ENCODE data around the gene FAM8A1.
A peak's percentile ranks its signal among the peaks of the same experiment; 100 is the strongest.
"Not testable (repeated sequence)": the region's sequence is repeated elsewhere in the genome, so short reads cannot be mapped to it uniquely, and the experiment has no call there.

FAM8A1 gene

GRCh38 chr6:17586623-17587022, 13.5 kb upstream of the FAM8A1 start:
- not testable (repeated sequence) for H3K9me3 Mint-ChIP-seq; DNase-seq (ENCODE audit: low spot score); H3K4me1 Mint-ChIP-seq (ENCODE audit: low read depth); H3K27ac Mint-ChIP-seq; H3K4me3 Mint-ChIP-seq; H3K36me3 Mint-ChIP-seq (ENCODE audit: low read depth); H3K27me3 Mint-ChIP-seq (ENCODE audit: low read depth)

GRCh38 chr6:17588011-17588410, 12.1 kb upstream of the FAM8A1 start:
- no peak overlapping the region for H3K4me3 Mint-ChIP-seq

DNA sequence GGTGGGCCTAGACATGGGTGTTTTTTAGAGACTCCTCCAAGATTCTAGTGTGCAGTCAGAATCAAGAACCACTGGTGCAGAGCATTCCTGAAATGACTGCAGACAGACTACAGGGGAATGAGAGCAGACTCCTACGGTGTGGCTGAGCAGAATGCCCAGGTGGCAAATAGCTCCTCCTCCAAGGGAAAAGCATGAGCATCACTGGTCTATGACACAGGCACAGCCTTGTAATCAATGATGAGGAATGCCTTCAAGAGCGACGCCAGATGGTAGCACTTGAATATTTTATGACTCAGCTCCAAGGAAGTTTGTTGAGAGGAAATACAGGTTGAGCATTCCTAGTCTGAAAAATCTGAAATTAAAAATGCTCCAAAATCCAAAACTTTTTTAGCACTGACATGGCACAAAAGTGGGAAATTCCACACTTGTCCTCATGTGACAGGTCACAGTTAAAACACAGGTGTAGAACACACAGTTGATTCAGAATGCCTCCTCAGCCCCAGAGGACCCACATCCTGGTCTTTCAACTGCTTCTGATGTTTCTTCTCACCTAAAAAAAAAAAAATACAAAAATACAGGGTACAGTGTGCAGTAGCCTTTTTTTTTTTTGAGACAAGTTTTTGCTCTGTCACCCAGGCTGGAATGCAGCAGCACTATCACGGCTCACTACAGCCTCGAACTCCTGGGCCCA, 10.6 kb upstream of the FAM8A1 start:
- no peak overlapping the region for H3K27ac Mint-ChIP-seq
- no peaks in the 10 kb centered on the region for H3K36me3 Mint-ChIP-seq (ENCODE audit: low read depth)
- no peak for DNase-seq (ENCODE audit: low spot score)
- H3K4me3 Mint-ChIP-seq = no peak overlapping the region
- H3K27me3 Mint-ChIP-seq (ENCODE audit: low read depth) = peaks cover 6% of the 10 kb centered on the region
- no peaks in the 10 kb centered on the region for H3K9me3 Mint-ChIP-seq
- H3K4me1 Mint-ChIP-seq (ENCODE audit: low read depth) = peaks cover 4% of the 10 kb centered on the region

More at GRCh38 chr6:17588011-17588410, 12.1 kb upstream of the FAM8A1 start:
- no peaks in the 10 kb centered on the region for H3K9me3 Mint-ChIP-seq
- peaks cover 3% of the 10 kb centered on the region for H3K27me3 Mint-ChIP-seq (ENCODE audit: low read depth)
- H3K4me1 Mint-ChIP-seq (ENCODE audit: low read depth) = peaks cover 9% of the 10 kb centered on the region
- H3K27ac Mint-ChIP-seq = no peak overlapping the region
- DNase-seq (ENCODE audit: low spot score) = no peak
- H3K36me3 Mint-ChIP-seq (ENCODE audit: low read depth) = no peaks in the 10 kb centered on the region

DNA sequence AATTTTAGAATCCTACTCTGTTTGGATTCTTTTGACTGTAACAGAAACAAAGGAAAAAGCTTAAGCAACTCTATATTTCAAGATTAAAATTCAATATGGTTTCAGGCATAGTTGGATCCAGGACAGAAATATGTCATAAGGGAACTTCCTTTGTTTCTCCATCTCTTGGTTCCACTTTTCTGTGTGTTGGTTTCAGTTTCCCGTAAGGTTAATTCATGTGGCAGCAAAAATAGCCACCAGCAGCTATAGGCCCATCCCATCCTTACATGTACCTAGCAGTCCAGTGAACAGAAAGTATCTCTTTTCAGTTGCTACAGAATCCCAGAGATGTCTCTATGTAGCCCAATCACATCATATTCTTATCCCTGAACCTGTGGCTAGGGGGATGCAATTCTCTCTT, 8.8 kb upstream of the FAM8A1 start:
- Mint-ChIP-seq H3K4me1 (ENCODE audit: low read depth) (peaks cover 4% of the 10 kb centered on the region), H3K4me3 (no peak overlapping the region), H3K27ac (no peak overlapping the region), H3K27me3 (ENCODE audit: low read depth) (peaks cover 10% of the 10 kb centered on the region), H3K9me3 (no peaks in the 10 kb centered on the region), H3K36me3 (ENCODE audit: low read depth) (no peaks in the 10 kb centered on the region)
- DNase-seq (ENCODE audit: low spot score) = no peak

- DNase-seq (ENCODE audit: low spot score) = no peak
- H3K27me3 Mint-ChIP-seq (ENCODE audit: low read depth) = peaks cover 13% of the 10 kb centered on the region
- peaks cover 4% of the 10 kb centered on the region for H3K4me1 Mint-ChIP-seq (ENCODE audit: low read depth)
- no peaks in the 10 kb centered on the region for H3K9me3 Mint-ChIP-seq
- no peaks in the 10 kb centered on the region for H3K36me3 Mint-ChIP-seq (ENCODE audit: low read depth)
- no peak overlapping the region for H3K4me3 Mint-ChIP-seq
- no peak overlapping the region for H3K27ac Mint-ChIP-seq
These were observed 6.9 kb upstream of the FAM8A1 start for GRCh38 chr6:17593246-17593645.

DNA sequence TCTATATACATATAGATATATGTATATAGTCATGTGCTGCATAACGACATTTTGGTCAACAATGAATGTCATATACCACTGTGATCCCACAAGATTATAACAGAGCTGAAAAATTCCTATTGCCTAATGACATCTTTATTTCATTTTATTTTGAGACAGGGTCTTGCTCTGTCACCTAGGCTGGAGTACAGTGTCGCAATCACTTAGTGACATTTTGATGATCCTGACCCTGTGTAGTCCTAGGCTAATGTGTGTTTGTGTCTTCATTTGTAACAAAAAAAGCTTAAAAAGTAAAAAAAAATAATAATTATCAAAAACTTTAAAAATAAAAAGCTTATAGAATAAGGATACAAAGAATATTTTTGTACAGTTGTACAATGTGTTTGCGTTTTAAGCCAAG, 4.0 kb upstream of the FAM8A1 start:
- H3K9me3 Mint-ChIP-seq = no peaks in the 10 kb centered on the region
- no peak overlapping the region for H3K4me3 Mint-ChIP-seq
- peaks cover 13% of the 10 kb centered on the region for H3K4me1 Mint-ChIP-seq (ENCODE audit: low read depth)
- peaks cover 13% of the 10 kb centered on the region for H3K27me3 Mint-ChIP-seq (ENCODE audit: low read depth)
- H3K27ac Mint-ChIP-seq = no peak overlapping the region
- DNase-seq (ENCODE audit: low spot score) = no peak
- H3K36me3 Mint-ChIP-seq (ENCODE audit: low read depth) = no peaks in the 10 kb centered on the region

DNA sequence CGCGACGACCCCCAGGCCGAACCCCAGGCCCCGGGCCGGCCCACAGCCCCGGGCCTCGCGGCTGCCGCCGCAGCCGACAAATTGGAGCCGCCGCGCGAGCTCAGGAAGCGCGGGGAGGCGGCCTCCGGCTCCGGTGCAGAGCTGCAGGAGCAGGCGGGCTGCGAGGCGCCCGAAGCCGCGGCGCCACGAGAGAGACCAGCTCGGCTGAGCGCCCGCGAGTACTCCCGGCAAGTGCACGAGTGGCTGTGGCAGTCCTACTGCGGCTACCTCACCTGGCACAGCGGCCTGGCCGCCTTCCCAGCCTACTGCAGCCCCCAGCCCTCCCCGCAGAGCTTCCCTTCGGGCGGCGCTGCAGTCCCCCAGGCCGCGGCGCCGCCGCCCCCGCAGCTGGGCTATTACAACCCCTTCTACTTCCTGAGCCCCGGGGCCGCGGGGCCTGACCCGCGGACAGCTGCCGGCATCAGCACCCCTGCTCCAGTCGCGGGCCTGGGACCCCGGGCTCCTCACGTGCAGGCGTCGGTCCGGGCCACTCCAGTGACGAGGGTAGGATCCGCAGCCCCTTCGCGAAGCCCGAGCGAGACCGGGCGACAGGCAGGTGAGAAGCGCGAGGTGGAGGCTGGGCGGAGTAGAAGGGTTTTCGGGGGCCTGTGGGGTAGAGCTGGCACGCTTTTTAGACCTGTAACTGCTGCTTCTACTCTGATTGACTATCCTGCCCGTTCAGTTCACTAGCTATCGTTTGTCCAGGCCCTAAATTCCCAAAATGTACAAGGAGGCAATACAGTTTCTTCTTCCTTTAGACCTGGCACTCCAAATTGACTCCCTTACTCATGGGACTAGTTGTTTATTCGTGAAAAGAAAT, 654 bp downstream of the FAM8A1 start:
- Mint-ChIP-seq H3K9me3 (no peaks in the 10 kb centered on the region), H3K4me1 (ENCODE audit: low read depth) (peaks cover 32% of the 10 kb centered on the region), H3K4me3 (peak overlapping the region; percentile 92), H3K27me3 (ENCODE audit: low read depth) (peaks cover 4% of the 10 kb centered on the region), H3K27ac (peak overlapping the region; percentile 85), H3K36me3 (ENCODE audit: low read depth) (peaks cover 17% of the 10 kb centered on the region)
- DNase-seq (ENCODE audit: low spot score) = peak; percentile 55

DNA sequence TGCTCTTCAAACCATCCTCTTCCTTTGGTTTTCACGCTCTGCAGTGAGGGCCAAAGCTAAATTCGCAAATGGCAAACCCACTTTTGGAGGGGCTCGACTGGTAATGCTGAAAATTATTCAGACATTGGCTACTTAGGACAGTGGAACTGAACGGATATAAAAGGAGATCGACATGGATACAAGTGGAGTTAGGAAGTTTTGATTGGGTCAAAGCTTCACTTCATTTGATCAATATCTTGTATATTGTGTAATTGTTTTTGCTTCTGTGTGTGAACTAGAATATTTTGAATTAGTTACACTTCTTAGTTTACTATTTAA, 1.2 kb downstream of the FAM8A1 start:
- DNase-seq (ENCODE audit: low spot score) = no peak
- Mint-ChIP-seq H3K4me3 (peak overlapping the region; percentile 92), H3K9me3 (no peaks in the 10 kb centered on the region), H3K27me3 (ENCODE audit: low read depth) (peaks cover 4% of the 10 kb centered on the region), H3K27ac (peak overlapping the region; percentile 85), H3K36me3 (ENCODE audit: low read depth) (peaks cover 21% of the 10 kb centered on the region), H3K4me1 (ENCODE audit: low read depth) (peaks cover 32% of the 10 kb centered on the region)

- Mint-ChIP-seq H3K4me3 (no peak overlapping the region), H3K27me3 (ENCODE audit: low read depth) (no peaks in the 10 kb centered on the region), H3K36me3 (ENCODE audit: low read depth) (peaks cover 25% of the 10 kb centered on the region), H3K9me3 (no peaks in the 10 kb centered on the region), H3K27ac (no peak overlapping the region), H3K4me1 (ENCODE audit: low read depth) (peaks cover 32% of the 10 kb centered on the region)
- DNase-seq (ENCODE audit: low spot score) = no peak
These were observed 2.8 kb downstream of the FAM8A1 start for GRCh38 chr6:17602888-17603287.

DNA sequence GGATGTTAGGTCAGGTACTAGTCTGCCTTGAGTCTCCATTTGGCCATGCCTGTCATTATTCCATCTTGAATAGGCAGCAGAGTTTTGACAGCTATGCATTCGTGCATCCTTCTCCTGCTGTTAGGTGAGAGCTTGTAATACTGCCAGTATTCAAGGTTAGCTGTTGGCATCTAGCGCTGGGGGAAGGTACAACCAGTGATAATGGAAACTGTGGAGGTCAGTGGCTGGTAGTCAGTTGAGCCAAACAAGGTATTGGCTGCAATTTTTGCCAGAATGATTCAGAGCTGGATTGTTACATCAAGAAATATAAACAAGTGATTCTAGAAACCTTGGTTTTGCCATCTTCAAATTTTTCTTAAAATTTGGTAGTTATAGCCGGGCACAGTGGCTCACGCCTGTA, 6.5 kb downstream of the FAM8A1 start:
- DNase-seq (ENCODE audit: low spot score) = no peak
- H3K27me3 Mint-ChIP-seq (ENCODE audit: low read depth) = no peaks in the 10 kb centered on the region
- H3K4me1 Mint-ChIP-seq (ENCODE audit: low read depth) = peaks cover 19% of the 10 kb centered on the region
- peaks cover 32% of the 10 kb centered on the region for H3K36me3 Mint-ChIP-seq (ENCODE audit: low read depth)
- no peak overlapping the region for H3K27ac Mint-ChIP-seq
- H3K4me3 Mint-ChIP-seq = no peak overlapping the region
- H3K9me3 Mint-ChIP-seq = no peaks in the 10 kb centered on the region

- no peak for DNase-seq (ENCODE audit: low spot score)
- no peaks in the 10 kb centered on the region for H3K27me3 Mint-ChIP-seq (ENCODE audit: low read depth)
- no peak overlapping the region for H3K4me3 Mint-ChIP-seq
- peaks cover 1% of the 10 kb centered on the region for H3K4me1 Mint-ChIP-seq (ENCODE audit: low read depth)
- H3K36me3 Mint-ChIP-seq (ENCODE audit: low read depth) = peaks cover 33% of the 10 kb centered on the region
- no peaks in the 10 kb centered on the region for H3K9me3 Mint-ChIP-seq
- no peak overlapping the region for H3K27ac Mint-ChIP-seq
These were observed 10.7 kb downstream of the FAM8A1 start for GRCh38 chr6:17610835-17611234.

DNA sequence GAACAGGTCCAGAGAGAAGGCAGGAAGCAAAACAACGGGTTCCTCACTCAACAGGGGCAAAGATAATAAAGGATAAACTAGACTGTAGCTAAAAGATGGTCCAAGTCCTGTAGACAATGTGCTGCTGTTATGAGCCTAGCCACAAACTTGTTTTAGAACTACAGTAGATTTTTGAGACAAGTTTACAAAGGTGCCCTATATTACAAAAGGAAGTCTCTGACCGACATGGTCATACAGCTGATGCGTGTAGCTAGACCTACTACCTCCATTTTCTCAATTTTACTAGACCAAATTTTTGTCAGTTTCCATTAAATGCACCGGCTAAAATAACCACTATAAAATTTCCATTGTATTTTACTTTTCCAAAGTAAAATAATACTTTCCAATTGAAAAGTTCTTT, 11.9 kb downstream of the FAM8A1 start:
- Mint-ChIP-seq H3K36me3 (ENCODE audit: low read depth) (peaks cover 33% of the 10 kb centered on the region), H3K4me3 (no peak overlapping the region), H3K27me3 (ENCODE audit: low read depth) (no peaks in the 10 kb centered on the region), H3K9me3 (no peaks in the 10 kb centered on the region), H3K27ac (peak overlapping the region; percentile 50), H3K4me1 (ENCODE audit: low read depth) (peaks cover 1% of the 10 kb centered on the region)
- DNase-seq (ENCODE audit: low spot score) = no peak

GRCh38 chr6:17615794-17616193, 15.7 kb downstream of the FAM8A1 start:
- no peak overlapping the region for H3K4me3 Mint-ChIP-seq
- no peak for DNase-seq (ENCODE audit: low spot score)
- no peaks in the 10 kb centered on the region for H3K27me3 Mint-ChIP-seq (ENCODE audit: low read depth)
- peaks cover 52% of the 10 kb centered on the region for H3K36me3 Mint-ChIP-seq (ENCODE audit: low read depth)
- no peak overlapping the region for H3K27ac Mint-ChIP-seq
- peaks cover 1% of the 10 kb centered on the region for H3K4me1 Mint-ChIP-seq (ENCODE audit: low read depth)
- no peaks in the 10 kb centered on the region for H3K9me3 Mint-ChIP-seq

GRCh38 chr6:17621003-17621402, 20.9 kb downstream of the FAM8A1 start:
- Mint-ChIP-seq H3K9me3 (no peaks in the 10 kb centered on the region), H3K4me1 (ENCODE audit: low read depth) (peaks cover 13% of the 10 kb centered on the region), H3K27ac (peak overlapping the region; percentile 49), H3K4me3 (no peak overlapping the region), H3K27me3 (ENCODE audit: low read depth) (no peaks in the 10 kb centered on the region), H3K36me3 (ENCODE audit: low read depth) (peaks cover 63% of the 10 kb centered on the region)
- no peak for DNase-seq (ENCODE audit: low spot score)

Data from T-helper 2 cell treated with Interferon-gamma antibody and Interleukin-4, amounts not matched to agents 5 μg/mL and 100 μg/mL, for 36 hours (primary cell).